HG03175 (cell line): Measurements from ENCODE around the gene CRYM.
A peak's percentile ranks its signal among the peaks of the same experiment; 100 is the strongest.
"Not testable (repeated sequence)": the region's sequence is repeated elsewhere in the genome, so short reads cannot be mapped to it uniquely, and the experiment has no call there.

Source experiments
- ATAC-seq: cut with Tn5 transposase; IDR thresholded peaks from one replicate; pipeline ENCODE4 v1.9.1; 2021; ENCODE audit warnings: mild to moderate bottlenecking, moderate library complexity; ENCODE audit not compliant: unreplicated experiment

The CRYM gene

DNA sequence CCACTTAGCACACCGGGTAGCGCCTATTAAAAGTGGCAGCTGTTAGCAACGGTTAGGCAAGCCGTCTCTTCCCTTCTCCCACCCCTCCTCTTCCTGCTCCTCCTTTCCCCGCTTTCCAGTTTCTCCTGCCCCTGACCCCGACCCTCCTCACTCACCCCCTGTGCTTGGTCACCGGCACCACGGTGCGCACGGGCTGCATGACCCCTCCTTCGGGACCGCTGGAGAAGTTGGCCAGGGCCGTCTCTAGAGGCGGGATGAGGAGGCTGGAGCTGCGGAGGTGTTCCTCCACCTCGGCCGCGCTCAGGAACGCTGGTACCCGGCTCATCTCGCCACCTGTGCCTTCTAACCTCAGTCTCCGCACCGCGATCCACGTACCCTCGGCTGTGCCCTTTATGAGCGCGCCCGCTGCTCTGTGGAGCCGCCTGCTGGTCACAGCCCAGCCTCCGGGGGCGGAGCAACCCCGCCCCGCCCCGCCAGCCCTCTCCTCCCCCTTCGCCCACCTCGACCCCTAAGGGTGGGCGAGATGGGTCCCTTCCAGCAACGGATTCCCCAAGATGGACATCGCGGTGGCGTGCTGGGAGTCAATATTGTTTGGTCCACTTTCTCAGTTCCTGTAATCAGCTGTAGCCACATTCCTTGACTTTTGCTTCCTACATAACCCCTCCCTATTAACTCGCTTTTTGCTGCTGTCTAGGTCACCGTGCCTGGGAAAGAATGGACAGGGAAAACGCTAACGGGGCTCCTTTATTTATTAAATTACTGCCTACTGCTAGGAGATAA, at the start of gene CRYM:
Gene CRYM, minus strand, starts transcription at position 364 of the 780 bp plus-strand sequence. Its CDS starts 39 bp downstream, at position 325.
- peak; percentile 63 for ATAC-seq

DNA sequence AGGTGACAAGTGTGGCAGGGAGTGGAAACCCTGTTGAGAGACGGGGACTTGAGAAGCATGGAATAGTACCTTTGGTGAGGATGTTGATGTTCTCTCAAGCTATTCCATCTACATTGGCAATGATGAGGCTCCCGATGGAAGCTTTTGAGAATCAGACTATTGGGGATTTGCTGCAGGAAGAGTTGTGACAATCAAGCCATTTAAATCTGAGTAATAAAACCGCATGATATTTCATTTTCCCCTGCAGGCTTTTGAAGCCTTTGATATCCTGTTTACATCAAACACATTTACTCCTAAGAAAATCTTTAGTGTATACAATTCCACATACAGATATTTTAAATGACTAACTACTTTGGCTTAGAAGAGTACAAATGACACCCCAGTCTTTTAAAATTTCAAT, 49.0 kb upstream of the CRYM start:
- ATAC-seq, result no peak

DNA sequence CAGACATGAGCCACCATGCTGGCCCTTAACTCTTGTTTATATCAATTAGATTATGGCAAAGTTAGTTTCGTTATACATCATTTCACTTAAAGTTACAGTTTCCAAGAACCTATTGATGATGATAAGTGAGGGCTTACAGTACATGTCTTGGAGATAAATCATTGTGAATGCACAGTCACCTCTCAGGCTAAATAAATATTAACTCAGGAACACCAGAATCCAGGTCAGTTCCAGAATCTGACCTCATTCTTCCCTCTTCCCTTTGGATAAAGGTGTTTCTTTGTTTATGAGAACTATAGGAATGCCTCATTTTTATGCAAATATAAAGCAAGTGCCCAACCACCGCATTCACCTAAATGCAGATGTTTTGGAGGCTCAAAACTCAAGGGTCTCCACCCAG, 48.4 kb upstream of the CRYM start:
- ATAC-seq, result no peak

DNA sequence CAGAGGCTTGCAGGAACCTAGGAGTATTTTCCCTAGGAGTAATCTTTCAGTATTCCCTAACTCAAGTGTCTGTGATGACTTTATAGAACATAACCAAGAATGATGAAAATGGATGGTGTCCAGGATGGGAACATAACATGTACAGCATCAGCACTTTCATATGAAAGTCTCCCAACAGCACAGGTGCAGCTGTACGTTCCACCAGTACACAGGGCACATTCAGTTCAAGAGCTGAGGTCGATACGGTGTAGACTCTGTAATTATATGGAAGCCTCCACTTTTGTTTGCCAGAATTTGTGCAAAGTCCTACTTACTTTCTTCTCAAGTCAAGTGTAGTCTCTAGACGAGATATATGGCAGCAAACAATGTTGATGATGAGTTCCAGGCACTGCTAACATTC, 46.2 kb upstream of the CRYM start:
- ATAC-seq, result no peak

DNA sequence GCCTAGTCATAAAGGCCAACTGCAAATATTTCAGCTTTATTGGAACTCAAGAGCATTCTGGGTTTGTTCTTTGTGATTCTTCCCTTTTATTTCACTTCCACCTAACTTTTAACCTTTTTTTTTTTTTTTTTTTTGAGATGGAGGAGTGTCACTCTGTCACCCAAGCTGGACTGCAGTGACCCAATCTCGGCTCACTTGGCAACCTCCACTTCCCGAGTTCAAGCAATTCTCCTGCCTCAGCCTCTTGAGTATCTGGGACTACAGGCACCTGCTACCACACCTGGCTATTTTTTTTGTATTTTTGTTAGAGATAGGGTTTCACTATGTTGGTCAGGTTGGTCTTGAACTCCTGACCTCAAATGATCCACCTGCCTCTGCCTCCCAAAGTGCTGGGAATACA, 44.2 kb upstream of the CRYM start:
- ATAC-seq, result not testable (repeated sequence)

DNA sequence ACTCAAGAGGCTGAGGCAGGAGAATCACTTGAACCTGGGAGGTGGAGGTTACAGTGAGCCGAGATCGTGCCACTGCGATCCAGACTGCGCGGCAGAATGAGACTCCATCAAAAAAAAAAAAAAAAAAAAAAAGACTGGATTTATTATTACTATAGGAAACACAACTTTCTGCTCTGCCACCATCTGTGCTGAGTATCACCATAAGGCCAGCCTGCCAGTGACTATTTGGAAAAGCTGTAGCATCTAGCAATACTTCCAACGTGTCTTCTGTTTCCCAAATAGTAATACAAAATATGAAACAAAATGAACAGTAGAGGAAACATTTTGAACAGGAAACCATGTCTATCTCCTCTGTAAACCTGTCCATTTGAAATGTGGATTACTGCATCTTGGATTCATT, 43.6 kb upstream of the CRYM start:
- ATAC-seq, result no peak

DNA sequence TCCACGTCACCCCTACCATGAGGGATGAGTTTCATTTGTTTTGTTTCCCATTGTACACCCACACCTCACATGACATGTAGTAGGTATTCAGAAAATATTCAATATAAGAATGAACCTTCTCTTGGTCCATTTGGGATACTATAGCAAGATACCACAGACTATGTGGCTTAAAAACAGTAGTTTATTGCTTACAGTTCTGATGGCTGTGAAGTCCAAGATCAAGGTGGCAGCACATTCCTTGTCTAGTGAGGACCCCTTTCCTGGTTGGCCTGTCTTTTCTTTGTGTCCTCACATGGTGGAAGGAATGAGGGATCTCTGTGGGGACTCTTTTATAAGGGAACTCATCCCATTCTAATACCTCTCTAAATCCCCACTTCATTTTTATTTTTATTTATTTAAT, 36.2 kb upstream of the CRYM start:
- no peak for ATAC-seq

DNA sequence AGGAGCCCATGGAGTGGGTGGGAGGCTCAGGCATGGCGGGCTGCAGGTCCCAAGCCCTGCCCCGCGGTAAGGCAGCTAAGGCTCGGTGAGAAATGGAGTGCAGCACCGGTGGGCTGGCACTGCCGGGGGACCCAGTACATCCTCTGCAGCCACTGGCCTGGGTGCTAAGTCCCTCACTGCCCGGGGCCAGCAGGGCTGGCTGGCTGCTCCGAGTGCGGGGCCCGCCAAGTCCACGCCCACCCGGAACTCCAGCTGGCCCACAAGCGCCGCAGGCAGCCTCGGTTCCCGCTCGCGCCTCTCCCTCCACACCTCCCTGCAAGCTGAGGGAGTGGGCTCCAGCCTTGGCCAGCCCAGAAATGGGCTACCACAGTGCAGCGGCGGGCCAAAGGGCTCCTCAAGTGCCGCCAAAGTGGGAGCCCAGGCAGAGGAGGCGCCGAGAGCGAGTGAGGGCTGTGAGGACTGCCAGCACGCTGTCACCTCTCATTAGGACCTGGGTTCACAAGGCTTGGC, 34.8 kb upstream of the CRYM start:
- ATAC-seq, result not testable (repeated sequence)

DNA sequence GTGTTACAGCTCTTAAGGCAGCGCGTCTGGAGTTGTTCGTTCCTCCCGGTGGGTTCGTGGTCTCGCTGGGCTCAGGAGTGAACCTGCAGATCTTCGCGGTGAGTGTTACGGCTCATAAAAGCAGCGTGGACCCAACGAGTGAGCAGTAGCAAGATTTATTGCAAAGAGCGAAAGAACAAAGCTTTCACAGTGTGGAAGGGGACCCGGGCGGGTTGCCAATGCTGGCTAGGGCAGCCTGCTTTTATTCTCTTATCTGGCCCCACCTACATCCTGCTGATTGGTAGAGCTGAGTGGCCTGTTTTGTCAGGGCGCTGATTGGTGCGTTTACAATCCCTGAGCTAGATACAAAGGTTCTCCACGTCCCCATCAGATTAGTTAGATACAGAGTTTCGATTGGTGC, 34.0 kb upstream of the CRYM start:
- ATAC-seq, result not testable (repeated sequence)

DNA sequence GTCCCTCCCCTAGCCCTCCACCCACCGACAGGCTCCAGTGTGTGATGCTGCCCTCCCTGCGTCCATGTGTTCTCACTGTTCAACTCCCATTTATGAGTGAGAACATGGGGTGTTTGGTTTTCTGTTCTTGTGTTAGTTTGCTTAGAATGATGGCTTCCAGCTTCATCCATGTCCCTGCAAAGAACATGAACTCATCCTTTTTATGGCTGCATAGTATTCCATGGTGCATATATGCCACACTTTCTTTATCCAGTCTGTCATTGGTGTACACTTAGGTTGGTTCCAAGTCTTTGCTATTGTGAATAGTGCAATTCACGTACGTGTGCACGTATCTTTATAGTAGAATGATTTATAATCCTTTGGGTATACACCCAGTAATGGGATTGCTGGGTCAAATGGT, 28.6 kb upstream of the CRYM start:
- ATAC-seq, result not testable (repeated sequence)

DNA sequence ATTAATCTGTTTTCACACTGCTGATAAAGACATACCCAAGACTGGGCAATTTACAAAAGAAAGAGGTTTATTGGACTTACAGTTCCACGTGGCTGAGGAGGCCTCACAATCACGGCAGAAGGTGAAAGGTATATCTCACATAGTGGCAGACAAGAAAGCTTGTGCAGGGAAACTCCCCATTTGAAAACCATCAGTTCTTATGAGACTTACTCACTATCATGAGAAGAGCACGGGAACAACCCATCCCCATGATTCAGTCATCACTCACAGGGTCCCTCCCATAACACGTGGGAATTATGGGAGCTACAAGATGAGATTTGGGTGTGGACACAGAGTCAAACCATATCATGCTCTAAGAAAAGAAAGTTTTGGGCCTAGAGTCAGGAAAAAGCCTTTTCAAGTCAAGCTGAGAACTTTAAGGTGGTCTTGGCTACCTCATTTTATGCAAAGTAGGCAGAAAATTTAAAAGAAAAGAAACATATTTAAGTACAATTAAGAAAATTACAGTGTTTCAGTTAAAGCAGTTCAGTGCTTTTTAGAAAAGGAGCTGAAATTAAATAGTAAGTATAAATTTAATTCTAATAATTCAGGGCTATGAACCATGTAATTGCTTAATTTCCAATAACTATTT, 24.9 kb upstream of the CRYM start:
- no peak for ATAC-seq

DNA sequence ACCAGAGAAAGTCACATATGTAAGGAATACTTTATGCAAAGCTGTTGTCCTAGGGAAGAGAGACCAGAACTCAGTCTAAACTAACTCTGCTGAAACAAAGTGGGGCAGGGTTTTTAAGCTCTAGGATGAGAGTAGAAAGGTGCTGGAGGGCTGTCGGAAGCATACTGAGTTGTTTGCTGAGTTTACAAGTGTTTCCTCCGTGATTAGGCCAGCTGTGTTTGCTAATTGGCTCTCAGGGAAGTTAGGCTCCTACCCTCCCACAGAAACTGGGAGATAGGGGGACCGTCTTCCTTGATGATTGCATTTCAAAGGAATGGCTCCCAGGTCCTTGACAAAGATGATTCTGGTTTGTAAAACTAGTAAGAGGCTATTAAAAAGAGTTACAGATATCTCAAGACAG, 24.4 kb upstream of the CRYM start:
- no peak for ATAC-seq

DNA sequence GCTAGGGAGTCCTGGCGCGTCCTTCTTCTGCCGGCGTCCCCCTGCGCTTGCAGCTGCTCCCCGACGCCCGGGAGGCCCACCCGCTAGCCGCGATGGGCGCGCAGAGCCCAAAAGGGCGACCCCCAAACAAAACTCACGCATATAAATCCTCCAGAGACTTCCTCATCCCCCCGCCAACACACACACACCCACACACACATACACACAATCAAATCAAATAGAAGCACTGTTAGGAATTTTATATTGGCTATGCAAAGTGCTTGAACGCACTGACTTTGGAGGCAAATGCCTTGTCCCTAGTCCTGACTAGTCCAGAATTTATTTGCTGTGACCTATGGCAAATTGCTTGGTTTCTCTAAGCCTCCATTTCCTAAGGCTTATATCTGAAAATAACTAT, 23.8 kb upstream of the CRYM start:
- no peak for ATAC-seq

DNA sequence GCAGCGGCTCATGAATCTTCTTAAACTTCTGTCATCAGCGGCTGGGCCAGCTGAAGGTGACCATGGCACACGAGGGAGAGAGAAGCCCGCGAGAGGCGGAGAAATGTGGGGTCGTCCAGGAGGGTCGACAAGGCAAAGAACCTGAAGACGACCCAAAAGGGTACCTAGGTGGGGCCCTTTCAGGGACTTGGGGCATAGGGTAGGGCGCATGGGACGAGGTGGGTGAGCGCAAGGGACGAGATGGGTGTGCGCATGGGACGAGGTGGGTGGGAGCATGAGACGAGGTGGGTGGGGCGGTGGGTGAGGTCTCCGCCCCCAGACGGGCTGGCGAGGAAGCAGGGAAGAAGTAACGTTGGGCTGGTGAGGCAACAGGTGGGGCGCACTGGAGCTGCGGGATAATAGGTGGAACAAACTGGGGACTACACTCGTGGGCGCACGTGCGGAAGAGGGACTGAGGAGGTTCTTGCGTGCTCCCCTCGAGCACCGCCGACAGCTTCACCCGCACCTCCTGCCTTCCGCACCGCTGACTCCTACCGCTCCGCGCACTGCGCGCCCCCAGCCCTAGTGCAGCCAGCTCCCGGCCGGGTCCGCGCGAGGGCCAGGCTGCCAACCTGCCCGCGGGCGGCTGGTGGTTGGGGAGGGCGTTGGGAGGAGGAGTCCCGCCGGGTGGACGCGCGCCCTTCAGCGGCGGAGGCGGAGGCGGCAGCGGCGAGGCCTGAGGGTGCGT, 23.2 kb upstream of the CRYM start:
- peak; percentile 58 for ATAC-seq

DNA sequence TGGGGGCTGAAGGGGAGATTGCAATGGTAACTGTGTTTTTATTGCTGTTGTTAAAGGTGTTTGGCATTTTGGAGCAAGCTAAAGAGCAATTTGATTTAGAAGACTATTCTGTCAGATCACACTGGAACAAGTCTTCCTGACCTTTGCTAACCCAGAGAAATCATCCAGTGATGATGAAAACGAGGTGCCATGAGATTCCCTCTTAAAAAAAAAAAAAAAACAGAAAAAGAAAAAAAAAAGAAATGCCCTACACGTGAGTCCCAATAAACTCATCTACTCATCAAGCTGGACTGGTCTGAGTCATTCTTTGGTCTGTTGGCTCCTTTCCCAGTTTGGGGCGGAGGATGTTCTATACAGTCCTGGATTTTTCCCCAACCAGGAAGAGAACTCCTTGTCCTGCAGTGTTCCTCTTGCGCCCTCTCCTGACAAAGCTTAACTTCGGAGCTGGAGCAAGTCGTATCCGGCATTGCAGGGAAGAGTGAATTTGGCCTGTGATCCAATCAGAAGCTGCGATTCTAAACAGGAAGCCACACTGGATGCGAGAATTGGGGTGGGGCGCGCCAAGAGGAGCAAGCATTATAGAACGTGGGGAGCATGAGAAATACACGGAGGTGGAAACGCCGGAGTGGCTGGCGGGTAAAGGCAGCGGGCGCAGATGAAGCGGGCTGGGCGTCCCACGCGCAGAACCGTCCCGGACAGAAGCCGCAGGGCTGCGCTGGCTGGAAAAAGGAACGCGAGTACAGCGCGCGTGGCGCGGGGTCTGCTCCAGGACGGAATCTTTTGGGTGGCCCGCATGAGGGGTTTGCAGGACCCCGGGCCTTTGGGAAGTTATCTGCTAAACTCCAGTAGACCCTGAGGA, 22.4 kb upstream of the CRYM start:
- peak; percentile 48 for ATAC-seq

DNA sequence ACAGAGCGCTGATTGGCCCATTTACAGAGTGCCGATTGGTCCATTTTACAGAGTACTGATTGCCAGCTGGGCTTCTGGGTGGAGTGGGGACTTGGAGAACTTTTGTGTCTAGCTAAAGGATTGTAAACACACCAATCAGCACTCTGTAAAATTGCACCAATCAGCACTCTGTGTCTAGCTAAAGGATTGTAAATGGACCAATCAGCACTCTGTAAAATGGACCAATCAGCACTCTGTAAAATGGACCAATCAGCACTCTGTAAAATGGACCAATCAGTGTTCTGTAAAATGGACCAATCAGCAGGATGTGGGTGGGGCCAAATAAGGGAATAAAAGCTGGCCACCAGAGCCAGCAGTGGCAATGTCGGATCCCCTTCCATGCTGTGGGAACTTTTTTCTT, 11.7 kb upstream of the CRYM start:
- not testable (repeated sequence) for ATAC-seq

DNA sequence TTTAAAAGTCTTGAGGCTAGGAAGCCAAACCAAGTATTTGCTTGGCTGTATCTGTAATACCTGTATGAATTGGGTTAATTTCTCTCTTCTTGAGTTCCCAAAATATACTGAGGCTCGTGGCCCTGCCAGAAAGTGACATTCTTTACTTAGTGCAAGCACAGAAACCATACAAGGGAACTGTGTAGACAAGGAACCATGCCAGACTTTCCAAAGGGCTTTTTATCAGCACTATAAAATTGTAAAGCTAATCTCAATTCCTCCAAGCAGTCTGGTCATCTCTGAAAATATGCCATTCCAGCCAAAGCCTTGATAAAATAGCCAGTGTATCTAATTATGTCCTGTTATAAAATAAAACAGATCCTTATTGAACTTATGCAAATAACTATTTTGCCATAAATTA, 7.2 kb upstream of the CRYM start:
- ATAC-seq, result no peak

DNA sequence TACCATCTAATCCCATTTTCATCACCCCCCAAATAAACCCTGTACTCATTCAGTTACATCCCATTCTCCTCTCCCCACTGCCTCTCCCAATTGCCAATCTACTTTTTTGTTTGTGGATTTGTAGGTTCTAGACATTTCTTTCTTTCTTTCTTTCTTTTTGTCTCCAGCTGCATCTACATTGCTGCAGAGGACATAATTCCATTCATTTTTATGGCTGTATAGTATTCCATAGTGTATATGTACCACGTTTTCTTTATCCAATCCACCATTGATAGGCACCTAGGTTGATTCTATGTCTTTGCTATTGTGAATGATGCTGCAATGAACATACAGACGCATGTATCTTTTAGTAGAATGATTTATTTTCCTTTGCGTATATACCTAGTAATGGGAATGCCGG, 6.3 kb upstream of the CRYM start:
- no peak for ATAC-seq

DNA sequence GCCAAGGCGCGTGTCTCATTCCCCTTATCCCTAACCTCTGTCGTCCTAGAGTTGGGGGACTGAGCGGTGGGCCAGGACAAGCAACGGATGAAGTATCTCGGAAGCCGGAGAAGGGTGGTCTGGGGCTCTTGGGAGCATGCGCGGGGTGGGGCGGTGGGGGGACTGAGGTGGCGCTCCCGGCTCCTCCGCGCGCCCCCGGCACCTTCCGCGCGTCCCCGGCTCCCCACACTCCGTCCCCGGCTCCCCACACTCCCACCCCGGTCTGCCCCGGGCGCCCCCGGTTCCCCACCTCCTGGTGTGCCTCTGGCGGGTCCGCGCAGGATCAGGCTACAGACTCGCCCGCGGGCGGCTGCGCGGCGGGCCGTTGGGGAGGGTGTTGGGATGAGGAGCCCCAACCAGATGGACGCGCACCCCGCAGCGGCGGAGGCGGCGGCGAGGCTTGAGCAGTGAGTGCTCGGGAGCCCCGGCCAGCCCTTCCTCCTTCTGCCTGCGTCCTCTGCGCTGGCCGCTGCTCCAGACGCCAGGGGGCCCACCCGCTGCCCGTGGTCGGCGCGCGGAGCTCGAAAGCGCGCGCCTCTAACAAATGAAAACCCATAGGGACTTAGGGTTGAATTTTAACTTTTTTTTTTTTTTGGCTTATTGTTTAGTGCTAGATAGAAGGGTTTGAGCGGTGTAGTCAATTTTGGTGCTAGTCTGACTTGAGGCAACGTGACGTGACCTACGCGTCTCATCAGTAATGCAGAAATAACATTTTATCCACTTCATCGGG, 5.6 kb upstream of the CRYM start:
- ATAC-seq, result no peak
